ENCODE measurements around the gene FOCAD.

DNA sequence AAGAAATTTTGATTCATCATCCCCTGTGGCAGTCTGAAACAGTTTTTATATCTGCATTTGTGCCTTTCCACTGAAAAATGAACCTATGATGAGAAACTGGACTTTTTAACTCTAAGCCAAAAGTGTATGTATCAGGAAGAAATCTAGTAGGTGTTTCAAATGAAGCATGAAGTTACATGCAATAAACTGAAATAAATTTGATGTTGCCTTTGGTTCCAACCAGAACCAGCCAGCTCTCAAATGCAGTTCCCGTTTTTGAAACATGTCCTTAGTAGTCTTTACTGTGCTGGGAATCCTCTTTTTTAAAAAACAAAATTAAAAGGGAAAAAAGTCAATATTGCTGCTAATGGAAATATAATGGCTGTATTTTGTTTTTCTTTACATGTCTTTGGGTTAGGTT is 303.5 kb downstream of the FOCAD start:
- TF ChIP-seq, protein P1, sequence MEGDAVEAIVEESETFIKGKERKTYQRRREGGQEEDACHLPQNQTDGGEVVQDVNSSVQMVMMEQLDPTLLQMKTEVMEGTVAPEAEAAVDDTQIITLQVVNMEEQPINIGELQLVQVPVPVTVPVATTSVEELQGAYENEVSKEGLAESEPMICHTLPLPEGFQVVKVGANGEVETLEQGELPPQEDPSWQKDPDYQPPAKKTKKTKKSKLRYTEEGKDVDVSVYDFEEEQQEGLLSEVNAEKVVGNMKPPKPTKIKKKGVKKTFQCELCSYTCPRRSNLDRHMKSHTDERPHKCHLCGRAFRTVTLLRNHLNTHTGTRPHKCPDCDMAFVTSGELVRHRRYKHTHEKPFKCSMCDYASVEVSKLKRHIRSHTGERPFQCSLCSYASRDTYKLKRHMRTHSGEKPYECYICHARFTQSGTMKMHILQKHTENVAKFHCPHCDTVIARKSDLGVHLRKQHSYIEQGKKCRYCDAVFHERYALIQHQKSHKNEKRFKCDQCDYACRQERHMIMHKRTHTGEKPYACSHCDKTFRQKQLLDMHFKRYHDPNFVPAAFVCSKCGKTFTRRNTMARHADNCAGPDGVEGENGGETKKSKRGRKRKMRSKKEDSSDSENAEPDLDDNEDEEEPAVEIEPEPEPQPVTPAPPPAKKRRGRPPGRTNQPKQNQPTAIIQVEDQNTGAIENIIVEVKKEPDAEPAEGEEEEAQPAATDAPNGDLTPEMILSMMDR (IDR thresholded peaks at IDR 0.05): no peak
- no peak for TF ChIP-seq EP300 (IDR thresholded peaks at IDR 0.05)
- TF ChIP-seq POLR2A (IDR thresholded peaks at IDR 0.05): no peak
